NCI-H1436 (cell line): Measurements from ENCODE around the gene DNAH14.
"Not testable (repeated sequence)": the region's sequence is repeated elsewhere in the genome, so short reads cannot be mapped to it uniquely, and the experiment has no call there.

Experiments
- DNase-seq: peaks from one replicate; lab custom pipeline; 2025; lab: John Stamatoyannopoulos, UW

Gene DNAH14

GRCh38 chr1:225155555-225155954, 226.1 kb downstream of the DNAH14 start:
- no peak for DNase-seq

GRCh38 chr1:225156254-225156653, 226.8 kb downstream of the DNAH14 start:
- no peak for DNase-seq

- no peak for DNase-seq
These were observed 228.8 kb downstream of the DNAH14 start for GRCh38 chr1:225158291-225158690.

DNA sequence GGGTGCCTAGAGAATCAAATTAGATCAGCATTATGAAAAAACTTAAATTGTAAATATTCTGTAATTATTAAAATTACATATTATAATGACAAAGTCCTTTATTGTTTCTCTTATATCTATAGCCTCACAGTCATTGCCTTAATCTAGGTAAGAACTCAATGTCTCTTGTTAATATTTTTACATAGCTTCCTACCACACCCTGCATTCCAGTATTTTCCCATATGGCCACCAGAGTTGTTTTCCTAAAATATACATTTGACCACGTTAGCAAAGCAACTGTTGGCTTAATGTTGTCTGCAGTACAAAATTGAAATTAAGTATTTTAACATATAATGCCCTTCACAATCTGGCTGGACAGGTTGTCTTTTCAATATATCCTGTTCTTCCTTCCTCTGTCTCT, 230.3 kb downstream of the DNAH14 start:
- DNase-seq = no peak

DNA sequence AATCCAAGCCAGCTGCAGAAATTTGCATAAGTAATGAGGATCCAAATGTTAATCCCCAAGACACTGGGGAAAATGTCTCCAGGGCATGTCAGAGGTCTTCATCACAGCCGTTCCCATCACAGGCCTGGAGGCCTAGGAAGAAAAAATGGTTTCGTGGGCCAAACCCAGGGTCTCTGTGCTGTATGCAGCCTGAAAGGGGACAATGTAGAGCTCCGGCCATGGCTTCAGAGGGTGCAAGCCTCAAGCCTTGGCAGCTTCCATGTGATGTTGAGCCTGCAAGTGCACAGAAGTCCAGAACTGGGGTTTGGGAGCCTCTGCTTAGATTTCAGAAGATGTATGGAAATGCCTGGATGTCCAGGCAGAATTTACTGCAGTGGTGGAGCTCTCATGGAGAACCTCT, 247.9 kb downstream of the DNAH14 start:
- not testable (repeated sequence) for DNase-seq

DNA sequence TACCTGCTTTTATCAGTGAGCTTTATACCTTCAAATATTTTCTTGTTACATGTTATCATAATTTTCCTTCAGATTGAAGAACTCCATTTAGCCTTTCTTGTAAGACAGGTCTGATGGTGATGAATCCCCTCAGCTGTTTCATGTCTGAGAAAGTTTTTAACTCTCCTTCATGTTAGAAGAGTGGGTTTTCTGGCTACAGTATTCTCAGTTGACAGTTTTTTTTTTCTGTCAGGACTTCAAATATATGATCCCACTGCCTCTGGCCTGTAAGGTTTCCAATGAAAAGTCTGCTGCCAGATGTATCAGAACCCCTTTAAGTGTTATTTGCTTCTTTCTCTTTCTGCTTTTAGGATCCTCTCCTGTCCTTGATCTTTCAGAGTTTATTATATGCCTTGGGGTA, 250.2 kb downstream of the DNAH14 start:
- no peak for DNase-seq

DNA sequence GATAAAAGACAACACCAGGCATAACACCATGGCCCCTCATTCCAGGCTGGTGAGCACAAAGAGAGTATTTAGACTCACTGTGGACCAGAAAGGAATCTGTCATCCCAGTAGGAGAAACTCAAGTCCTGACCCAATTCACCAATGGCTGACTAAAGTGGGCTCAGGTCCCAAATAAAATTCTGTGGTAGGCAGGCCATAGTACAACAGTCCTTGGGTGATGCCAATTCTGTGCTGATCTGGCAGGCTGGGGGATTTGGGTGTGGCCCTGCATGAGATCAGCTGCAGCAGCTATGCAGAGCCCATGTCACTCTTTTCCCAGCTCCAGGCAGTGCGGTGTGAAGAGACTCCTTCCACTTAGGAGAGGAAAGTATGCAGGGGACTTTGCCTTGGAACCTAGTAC, 253.2 kb downstream of the DNAH14 start:
- no peak for DNase-seq

GRCh38 chr1:225191199-225191753, 261.8 kb downstream of the DNAH14 start:
- no peak for DNase-seq

DNA sequence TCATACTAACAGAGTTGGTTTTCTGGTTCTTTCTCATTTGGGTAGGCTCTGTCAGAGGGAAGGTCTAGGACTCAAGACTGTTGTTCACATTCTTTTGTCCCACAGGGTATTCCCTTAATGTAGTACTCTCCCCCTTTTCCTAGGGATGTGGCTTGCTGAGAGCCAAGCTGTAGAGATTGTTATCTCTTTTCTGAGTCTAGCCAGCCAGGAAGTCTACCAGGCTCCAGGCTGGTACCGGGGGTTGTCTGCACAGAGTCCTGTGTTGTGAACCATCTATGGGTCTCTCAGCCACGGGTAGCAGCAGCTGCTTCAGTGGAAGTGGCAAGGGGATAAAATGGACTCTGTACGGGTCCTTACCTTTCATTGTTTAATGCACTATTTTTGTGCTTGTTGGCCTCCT, 272.0 kb downstream of the DNAH14 start:
- DNase-seq = no peak

DNA sequence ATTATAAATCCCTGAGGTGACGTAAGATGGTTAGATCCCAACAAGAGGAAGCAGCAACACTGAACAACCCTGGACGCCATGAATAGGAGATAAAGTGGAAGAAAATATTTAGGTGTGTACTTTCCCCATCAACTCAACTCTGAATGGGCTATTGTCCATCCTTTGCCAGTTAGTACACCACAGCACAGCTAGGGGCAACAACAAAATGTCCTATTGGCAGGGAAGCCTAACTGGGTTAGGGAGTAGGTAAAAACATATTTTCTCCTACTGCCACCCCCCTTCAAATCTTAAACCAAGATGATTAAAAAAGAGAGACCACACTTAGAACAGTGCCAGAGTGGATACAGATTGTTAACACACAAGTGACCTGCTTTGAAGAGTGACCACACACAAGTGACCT, 278.3 kb downstream of the DNAH14 start:
- no peak for DNase-seq

- DNase-seq = no peak
These were observed 279.7 kb downstream of the DNAH14 start for GRCh38 chr1:225209153-225209552.

GRCh38 chr1:225210180-225210579, 280.7 kb downstream of the DNAH14 start:
- not testable (repeated sequence) for DNase-seq

DNA sequence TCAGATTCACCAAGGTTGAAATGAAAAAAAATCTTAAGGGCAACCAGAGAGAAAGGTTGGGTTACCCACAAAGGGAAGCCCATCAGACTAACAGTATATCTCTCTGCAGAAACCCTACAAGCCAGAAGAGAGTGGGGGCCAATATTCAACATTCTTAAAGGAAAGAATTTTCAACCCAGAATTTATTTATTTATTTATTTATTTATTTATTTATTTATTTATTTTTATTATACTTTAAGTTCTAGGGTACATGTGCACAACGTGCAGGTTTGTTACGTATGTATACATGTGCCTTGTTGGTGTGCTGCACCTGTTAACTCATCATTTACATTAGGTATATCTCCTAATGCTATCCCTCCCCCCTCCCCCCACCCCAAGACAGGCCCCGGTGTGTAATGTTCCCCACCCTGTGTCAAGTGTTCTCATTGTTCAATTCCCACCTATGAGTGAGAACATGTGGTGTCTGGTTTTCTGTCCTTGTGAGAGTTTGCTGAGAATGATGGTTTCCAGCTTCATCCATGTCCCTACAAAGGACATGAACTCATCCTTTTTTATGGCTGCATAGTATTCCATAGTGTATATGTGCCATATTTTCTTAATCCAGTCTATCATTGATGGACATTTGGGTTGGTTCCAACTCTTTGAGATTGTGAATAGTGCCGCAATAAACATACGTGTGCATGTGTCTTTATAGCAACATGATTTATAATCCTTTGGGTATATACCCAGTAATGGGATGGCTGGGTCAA, 282.4 kb downstream of the DNAH14 start:
- DNase-seq = not testable (repeated sequence)

- no peak for DNase-seq
These were observed 294.8 kb downstream of the DNAH14 start for GRCh38 chr1:225224287-225224686.

DNA sequence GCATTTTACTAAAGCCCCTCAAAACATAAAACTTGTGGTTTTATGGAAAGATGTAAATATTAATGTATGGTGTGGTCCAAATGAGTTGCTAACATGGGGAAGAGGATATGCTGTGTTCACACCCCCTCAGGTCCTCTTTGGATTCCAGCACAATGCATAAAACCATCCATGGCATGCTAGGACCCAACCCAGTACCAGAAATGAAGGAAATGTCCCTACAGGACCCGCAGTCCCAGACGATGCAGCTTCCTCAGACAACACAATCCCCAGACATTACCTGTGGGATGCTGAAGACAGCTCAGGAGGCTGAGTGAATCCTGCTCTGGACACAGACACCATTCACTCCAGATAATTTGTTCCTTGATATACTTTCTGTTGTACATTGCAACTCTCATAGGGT, 296.2 kb downstream of the DNAH14 start:
- DNase-seq = no peak

- no peak for DNase-seq
These were observed 299.4 kb downstream of the DNAH14 start for GRCh38 chr1:225228871-225229303.

DNA sequence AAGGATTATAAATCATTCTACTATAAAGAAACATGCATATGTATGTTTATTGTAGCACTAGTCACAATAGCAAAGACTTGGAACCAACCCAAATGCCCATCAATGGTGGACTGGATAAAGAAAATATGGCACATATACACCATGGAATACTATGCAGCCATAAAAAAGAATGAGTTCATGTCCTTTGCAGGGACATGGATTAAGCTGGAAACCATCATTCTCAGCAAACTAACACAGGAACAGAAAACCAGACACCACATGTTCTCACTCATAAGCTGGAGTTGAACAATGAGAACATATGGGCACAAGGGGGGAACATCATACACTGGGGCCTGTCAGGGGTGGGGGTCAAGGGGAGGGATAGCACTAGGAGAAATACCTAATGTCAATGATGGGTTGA, 300.0 kb downstream of the DNAH14 start:
- DNase-seq = not testable (repeated sequence)

DNA sequence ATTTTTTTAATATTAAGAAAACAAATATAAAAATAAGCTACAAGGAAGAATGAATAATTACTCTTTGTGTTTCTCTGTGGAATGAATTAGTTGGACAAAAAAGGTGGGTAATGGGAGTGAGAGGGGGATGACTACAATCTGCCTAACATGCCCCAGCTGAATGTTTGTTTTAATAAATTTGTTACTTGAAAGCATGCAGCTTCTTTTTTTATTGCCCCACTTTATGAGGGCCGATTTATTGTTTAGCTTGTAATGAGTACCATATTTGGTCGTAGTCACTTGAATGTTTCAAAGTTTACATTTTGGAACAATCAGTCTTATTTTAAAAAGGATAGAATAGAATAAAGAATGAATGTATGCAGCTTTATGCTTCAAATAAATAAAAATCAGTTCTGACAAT, 301.0 kb downstream of the DNAH14 start:
- no peak for DNase-seq

DNA sequence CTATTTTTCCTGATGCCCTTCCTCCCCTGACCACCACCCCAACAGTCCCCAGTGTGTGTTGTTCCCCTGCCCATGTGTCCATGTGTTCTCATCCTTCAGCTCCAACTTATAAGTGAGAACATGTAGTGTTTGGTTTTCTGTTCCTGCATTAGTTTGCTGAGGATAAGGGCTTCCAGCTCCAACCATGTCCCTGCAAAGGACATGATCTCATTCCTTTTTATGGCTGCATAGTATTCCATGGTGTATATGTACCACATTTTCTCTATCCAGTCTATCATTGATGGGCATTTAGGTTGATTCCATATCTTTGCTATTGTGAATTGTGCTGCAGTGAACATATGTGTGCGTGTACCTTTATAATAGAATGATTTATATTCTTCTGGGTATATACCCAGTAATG, 303.5 kb downstream of the DNAH14 start:
- not testable (repeated sequence) for DNase-seq

DNA sequence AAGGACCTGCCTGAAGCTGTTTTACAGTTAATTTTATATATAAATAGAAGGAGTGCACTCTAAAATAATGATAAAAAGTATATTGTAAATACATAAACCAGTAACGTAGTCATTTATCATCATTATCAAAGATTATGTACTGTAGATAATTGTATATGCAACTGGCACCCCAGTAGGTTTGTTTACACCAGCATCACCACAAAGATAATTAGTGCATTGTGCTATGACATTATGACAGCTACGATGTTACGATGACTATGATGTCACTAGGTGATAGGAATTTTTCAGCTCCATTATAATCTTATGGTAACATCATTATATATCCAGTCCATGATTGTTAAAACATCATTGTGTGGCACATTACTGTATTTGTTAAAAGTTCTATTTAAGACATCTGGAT, 313.1 kb downstream of the DNAH14 start:
- DNase-seq = no peak

DNA sequence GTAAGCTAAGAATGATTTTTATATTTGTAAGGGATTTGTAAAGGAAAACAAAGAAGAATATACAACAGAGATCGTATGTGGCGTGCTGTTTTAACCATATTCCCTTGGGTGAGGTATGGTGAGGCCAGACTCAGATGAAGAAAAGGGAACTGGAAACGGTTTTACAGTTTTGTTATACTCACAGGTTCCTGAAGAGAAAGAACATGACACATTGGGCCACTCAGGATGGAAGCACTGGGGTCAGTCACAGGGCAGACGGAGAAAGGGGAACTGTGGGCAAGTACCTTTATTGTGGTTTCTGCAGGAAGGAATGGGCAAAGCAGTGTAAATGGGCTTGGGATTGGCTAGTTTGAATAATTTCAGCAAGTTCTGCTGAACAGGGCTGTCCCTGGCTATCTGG, 321.0 kb downstream of the DNAH14 start:
- DNase-seq = no peak

DNA sequence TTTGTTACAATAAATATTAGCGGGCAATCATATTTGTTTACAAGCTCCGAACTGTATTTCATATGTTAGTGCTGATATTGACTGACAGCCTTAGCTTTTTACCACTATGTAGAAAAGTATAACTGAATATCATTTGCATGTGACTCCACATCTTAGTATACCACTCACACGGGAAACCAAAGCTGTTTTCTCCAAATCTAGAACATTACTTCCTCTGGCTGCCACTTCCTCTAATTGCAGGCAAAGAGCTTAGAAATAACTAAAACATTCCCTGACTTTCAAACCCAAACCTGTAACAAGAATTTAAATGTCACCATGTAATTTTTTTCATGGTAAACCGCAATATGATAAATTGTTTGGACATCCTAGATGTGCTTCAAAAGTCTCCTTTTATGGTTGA, 323.7 kb downstream of the DNAH14 start:
- no peak for DNase-seq

GRCh38 chr1:225253784-225254183, 324.3 kb downstream of the DNAH14 start:
- DNase-seq = no peak

DNA sequence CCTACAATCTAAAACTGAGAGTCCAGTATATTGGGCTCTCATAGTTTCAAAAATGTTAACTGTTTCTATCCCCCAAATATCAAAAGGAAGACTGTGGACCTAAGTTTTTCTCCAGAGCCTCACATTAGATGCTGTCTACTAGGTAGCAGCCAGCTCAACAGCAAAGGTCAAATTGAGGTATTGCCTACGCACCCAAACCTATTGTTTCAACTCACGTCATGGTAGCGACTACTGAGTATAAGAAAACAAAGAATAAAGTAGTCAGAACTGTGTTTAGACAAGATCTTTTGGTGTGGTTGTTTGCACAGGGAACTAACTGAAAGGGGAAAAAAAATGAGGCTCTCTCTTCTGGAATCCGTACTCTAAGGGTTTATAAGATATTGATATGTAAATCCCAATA, 325.2 kb downstream of the DNAH14 start:
- no peak for DNase-seq
